Left renal pelvis (tissue), 4 donors: Measurements from ENCODE around the gene GET3. TPM values are rescaled to one million over a fixed set of nuclear protein-coding genes. Genes with fewer than 3 reads are reported as not detected.
A peak's percentile ranks its signal among the peaks of the same experiment; 100 is the strongest.
"Not testable (repeated sequence)": the region's sequence is repeated elsewhere in the genome, so short reads cannot be mapped to it uniquely, and the experiment has no call there.

Experiments used
- DNase-seq, 4 donors: peaks; one replicate each; pipeline ENCODE4 v3.0.0-alpha.2; 2013; ENCODE audit warnings: low read depth in 4 of 4, low spot score in 3 of 4
- polyA plus RNA-seq, 4 donors: library from polyadenylated mRNA; unstranded; fragments of 120-200 nt; gene quantifications; one replicate each; pipeline ENCODE4 v1.2.1, GENCODE V29; 2013; ENCODE audit not compliant: insufficient read length in 4 of 4

Gene GET3
- polyA plus RNA-seq, 4 donors, result 70.6 to 94.6 (median 77.6) TPM

DNA sequence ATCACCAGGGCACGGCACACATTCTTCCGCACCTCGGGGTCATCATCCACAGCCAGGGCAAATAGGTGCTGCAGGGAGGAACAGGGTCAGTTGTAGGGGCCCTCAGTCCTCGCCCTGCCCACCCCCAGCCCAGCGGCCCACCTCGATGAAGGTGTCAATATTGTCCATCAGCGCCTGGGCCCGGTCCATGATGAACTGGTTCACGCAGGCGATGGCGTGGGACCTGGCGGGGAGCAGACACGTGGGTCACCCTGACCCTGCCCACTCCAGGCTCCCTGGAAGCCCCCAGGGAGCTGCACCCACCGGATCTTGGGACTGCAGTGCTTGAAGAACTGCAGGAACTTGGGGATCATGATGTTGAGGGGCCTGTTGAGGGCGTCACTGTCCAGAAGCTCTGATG is 22.2 kb upstream of the GET3 start:
- DNase-seq, result no peak

DNA sequence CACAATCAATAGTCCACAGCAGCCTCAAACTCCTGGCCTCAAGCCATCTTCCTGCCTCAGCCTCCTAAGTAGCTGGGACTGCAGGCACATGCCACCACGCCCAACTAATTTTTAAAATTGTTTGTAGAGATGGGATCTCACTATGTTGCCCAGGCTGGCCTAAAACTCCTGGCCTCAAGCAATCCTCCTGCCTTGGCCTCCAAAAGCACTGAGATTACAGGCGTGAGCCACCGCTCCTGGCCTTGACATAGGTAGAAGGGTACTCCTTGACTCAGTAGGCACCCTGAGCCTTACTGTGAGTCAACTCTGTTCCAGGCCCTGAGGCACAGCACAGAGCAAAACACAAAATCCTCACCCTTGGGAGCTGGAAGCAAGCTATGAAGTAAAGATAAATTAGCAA is 21.4 kb upstream of the GET3 start:
- no peak for DNase-seq

DNA sequence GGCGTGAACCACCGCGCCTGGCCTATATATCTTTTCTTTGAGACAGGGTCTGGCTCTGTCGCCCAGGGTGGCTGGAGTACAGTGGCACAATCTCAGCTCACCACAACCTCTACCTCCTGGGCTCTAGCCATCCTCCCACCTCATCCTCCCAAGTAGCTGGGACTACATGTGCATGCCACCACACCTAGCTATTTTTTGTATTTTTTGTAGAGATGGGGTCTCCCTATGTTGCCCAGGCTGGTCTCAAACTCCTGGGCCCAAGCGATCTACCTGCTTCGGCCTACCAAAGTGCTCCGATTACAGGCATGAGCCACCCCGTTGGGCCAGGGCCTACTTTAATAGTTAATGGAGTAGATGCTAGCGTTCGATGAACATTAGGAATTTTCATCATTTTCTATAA is 17.0 kb upstream of the GET3 start:
- no peak for DNase-seq

DNA sequence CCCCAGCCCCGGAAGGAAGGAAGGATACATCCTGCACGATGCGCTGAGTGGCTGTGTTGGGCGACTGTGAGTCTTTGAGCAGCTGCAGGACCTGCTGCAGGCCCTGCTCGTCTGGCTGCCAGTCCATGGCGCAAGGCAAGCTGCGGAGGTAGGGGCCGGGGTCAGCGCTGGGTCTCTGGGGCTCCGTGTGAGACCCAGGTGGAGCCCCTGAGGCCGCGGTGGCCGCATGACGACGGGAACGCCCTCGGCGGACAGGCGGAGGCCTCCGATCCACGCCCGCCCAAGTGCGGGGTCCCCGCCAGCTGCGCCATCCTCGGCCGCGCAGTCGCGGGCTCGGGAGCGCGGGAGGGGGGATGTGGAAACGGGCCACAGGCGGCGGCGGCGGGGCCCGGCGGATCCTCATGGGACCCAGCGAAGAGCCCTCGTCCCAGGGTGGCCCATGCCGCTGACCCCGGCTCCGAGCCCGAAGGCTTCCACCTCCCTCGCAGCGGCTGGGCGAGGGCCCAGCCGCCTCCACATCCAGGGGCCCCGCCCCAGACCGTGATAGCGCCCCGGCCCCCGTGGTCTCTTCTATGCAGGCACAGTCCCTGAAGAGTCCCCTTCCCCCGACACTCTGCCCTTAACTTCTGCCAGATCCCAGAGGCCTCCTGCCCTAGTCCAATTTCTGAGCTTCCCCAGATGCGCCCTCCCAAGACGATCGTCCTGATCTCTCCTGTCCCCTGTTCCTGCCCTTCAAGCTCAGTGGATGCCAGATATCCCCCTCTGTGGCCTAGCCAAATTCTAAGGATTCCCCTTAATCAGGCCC is 16.2 kb upstream of the GET3 start:
- DNase-seq, result no peak

- peak in 1 of 4 donors; percentile 62 for DNase-seq
Observed at GRCh38 chr19:12721656-12722565, 15.4 kb upstream of the GET3 start.

DNA sequence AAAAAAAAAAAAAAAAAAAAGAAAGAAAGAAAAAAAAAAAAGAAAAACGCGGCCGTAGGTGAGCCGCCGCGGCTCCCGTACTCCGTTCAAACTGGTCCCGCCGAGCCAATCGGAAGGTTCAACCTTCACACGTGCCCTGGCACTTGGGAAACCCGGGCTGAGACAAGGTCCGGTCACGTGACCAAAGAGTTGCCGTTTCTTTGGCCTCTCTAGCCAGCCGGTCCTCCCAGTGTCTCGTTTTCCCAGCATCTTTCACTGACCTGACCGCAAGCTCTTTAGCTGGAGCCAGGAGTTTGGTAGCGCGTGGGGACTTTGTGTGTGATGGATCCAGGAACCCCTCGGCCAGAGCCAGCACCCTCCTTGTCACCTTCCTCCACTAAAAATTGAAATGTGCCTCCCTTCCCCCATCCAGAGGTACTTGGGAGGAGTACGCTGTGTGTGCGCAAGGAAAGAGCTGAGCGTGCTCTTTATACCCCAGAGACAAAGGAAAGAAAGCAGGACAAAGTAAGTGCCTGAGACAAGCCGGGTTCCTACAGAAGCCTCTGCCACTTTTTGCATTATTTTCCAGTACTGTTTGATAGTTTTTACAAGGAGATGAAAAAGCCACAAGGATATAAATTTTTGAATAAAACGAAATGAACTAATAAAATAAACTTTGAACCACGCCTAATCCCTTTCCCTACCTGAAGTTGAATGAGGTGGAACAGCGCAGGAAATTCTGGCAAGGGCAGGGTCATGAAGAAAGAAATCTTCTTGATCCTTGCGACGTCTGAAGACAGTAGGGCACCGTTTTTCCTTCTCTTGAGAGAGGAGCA is 14.5 kb upstream of the GET3 start:
- DNase-seq, result peak; percentile 95 to 98 (median 97)

- DNase-seq, result no peak
Observed at GRCh38 chr19:12723381-12723640, 14.0 kb upstream of the GET3 start.

GRCh38 chr19:12723641-12724426 is 13.5 kb upstream of the GET3 start, which contains the start of gene TNPO2:
TSS of gene TNPO2 (minus strand) at chr19:12723932. CDS start at chr19:12720977, 2,955 bp downstream.
- peak in 1 of 4 donors; percentile 53 for DNase-seq

DNA sequence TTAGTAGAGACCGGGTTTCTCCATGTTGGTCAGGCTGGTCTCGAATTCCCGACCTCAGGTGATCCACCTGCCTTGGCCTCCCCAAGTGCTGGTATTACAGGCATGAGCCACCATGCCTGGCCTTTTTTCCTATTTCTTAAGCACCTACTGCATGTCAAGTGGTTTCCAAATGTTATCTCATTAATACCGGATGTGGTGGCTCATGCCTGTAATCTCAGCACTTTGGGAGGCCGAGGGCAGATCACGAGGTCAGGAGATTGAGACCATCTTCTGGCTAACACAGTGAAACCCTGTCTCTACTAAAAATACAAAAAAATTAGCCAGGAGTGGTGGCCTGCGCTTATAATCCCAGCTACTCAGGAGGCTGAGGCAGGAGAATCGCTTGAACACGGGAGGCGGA is 11.7 kb upstream of the GET3 start:
- DNase-seq, result not testable (repeated sequence)

DNA sequence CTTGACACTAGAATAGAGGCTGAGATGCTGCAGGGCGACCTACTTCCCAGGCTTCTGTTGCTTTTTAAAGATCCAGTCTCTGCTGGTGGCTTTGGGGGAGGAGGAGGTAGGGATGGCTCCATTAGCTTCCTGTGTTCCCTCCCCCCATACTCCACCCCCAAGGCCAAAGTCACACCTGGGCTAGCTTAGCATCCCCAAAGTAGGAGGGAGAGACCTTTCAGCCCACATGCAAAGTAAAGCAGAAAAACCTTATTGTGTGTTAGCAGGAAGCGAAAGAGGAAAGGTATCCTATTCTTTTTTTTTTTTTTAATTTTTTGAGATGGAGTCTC is 10.3 kb upstream of the GET3 start:
- DNase-seq, result no peak

DNA sequence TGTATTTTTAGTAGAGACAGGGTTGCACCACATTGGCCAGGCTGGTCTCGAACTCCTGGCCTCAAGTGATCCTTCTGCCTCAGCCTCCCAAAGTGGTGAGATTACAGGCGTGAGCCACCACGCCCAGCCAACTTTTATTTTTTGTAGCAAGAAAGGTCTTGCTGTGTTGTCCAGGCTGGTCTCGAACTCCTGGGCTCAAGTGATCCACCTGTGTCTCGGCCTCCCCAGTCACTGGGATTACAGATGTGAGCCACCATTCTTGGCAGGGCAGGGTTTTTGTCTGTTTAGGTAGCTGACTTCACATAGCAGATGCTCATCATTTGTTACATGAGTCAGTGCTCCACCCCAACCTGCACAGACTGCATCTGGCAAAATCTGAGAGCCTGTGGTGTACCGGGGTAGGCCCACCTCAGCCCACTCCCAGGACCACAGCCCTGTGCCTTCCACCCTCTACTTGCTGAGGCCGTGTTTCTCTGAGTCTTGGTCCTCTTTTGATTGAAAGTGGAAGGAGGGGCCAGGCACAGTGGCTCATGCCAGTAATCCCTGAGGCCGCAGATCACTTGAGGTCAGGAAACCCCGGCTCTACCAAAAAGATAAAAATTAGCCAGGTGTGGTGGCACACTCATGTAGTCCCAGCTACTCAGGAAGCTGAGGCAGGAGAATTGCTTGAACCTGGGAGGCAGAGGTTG is 9.4 kb upstream of the GET3 start:
- no peak for DNase-seq

- no peak for DNase-seq
Observed at GRCh38 chr19:12730064-12730463, 7.2 kb upstream of the GET3 start.

DNA sequence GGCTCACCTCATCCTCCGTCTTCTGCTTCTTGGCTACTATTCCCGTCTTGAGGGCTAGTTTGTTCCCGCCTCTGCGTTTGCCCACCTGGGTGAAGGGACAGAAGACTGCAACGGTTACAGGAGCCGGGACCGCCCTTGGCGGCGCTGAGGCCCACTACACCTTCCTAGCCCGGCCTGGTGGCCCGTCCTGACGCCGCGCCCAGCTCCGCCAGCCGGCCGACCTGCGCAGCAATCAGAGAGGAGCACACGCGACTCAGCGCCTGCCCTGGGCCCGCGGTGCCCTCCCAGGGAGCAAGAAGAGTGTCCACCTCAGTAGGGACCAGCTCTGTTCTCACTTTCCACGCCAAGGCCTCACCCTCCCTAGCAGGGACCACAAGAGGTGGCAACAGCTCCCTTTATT is 6.0 kb upstream of the GET3 start:
- no peak for DNase-seq

DNA sequence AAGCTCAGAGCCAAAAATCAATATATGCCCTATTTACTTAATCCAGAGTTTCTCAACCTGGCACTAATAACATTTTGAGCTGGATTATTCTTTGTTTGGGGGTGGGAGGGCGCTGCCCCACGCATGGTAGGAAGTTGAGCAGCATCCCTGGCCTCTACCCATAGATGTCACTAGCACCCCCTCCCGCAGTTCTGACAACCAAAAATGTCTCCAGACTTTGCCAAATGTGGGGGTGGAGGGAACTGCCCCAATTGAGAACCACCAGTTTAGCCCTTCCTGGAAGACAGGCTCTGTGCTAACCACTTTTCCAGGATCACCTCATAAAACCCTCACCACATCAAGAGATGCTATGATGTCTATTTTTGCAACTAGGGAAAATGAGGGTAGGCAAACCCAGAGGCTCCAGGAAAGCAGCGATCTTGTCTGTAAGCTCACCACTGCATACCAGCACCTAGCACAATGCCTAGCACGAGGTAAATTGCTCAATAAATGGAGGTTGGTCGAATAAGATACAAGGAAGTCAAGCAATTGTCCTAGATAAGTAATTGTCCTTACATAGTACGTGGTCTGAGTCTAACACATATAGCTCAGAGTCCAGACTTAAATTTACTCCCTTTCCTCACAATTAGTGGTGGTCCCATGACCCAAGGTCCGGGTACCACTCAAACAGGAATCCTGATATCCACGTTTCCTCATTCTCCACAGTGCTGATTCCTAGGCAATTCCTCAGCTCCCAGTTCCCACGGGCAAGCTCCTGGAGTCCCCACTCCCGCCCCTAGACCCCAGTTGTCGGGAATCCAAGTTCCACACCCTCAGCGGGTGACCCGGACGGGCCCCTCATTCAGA is 3.7 kb upstream of the GET3 start:
- DNase-seq, result no peak

DNA sequence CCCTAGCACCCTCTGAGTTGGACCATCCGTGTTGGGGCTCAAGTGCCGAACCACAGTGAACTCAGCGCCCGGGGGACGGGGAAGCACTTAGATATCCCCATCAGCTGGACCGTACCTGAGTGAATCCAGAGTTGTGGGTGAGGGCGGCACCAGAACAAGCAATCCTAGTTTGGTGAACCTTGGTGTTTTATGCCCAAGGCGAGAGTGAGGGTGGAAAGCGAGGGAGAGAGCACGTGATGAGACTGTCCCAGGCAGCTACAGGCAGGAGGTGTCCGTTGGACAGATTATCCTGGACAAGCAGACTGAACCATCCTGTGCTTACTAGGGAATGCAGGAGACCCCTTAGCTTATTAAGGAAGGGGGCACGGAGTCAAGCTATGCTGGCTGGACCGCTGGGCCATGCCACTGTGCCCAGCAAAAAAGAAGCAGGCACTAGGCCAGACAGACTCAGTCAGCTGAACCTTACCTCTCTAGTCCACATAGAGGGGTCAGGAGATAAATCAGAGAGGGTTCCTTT is 596 bp downstream of the GET3 start:
- DNase-seq, result no peak

DNA sequence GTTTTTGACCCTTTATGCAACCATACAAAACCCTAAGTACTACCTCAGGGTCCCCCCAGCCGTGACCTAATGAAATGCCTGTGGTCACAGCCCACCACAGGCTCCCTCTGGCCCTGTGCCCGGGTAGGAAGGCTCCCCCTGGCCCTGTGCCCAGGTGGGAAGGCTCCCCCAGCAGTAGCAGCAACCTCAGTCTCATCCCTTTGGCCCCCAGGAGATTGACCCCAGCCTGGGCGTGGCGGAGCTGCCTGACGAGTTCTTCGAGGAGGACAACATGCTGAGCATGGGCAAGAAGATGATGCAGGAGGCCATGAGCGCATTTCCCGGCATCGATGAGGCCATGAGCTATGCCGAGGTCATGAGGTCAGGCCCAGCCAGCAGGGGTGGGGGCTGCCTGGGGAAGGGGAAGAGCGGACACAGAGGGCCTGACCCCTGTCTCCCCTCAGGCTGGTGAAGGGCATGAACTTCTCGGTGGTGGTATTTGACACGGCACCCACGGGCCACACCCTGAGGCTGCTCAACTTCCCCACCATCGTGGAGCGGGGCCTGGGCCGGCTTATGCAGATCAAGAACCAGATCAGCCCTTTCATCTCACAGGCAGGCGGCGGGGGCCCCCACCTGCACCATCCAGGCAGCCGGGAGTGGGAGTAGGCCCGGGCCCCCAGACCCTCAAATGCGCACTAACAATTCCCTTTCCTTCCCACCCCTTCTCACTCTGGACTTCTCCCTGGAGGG is 8.0 kb downstream of the GET3 start:
- no peak for DNase-seq

GRCh38 chr19:12748489-12748888 is 11.2 kb downstream of the GET3 start:
- no peak for DNase-seq

DNA sequence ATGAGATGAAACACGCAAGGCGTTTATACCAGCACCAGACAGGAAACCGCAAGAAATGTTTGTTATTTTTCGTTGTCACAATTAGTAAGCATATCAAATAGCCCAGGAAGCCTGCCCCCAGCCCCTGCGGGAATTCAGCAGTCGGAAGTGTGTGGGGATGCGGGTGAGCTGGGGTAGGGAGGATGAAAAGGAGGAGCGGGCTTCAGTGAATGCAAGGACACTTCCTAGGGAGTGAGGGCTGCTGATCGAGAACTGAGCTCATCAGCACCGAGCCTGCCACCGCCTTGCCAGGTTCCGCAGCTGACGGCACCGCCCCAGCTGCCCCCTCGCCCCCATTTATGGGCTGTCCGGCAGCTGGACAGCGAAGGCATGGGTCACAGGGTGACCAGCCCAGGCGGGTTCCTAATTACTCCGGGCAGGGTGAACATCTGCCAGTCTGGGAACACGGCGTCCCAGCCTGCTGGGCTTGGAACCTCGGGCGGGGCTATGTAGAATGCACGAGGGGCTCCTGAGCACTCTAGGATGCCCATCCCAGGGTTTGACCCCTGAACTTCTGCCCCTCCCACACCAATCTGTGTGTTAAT is 12.7 kb downstream of the GET3 start:
- no peak for DNase-seq
